Measurements from ENCODE around the gene C3orf18. TPM values are rescaled to one million over a fixed set of nuclear protein-coding genes. Genes with fewer than 3 reads are reported as not detected.

C3orf18 gene
- total RNA-seq, 2 experiments from 2014 or later = 3.9 to 5.2 TPM

GRCh38 chr3:50525191-50525910, 42.2 kb downstream of the C3orf18 start:
- ATAC-seq (ENCODE audit: poor library complexity) = no peak
- Histone ChIP-seq H3K9me3 (ENCODE audit: control insufficient read depth in 1 of 2, insufficient read depth in 1 of 2, low read length in 2 of 2) (no peaks in the 10 kb centered on the region), H3K4me3 (ENCODE audit: low read length) (no peak overlapping the region), H3K36me3 (ENCODE audit: insufficient read depth, low read length) (no peaks in the 10 kb centered on the region), H3K4me1 (ENCODE audit: insufficient read depth, low read length) (no peaks in the 10 kb centered on the region), H3K27me3 (ENCODE audit: control insufficient read depth in 1 of 2, insufficient read depth in 2 of 2, low read length in 2 of 2) (peaks cover 4 to 8% of the 10 kb centered on the region in 2 experiments), H3K27ac (ENCODE audit: low read depth in 1 of 2, low read length in 2 of 2) (no peak overlapping the region)
- H3K27me3 Mint-ChIP-seq = peaks cover 11% of the 10 kb centered on the region
- intact Hi-C loops (cut with DNase I, micrococcal nuclease) = no loop called here
- H3K4me3 Mint-ChIP-seq = no peak overlapping the region
- no peak overlapping the region for H3K27ac Mint-ChIP-seq
- no peaks in the 10 kb centered on the region for H3K36me3 Mint-ChIP-seq (ENCODE audit: low read depth)
- H3K4me1 Mint-ChIP-seq (ENCODE audit: low read depth) = no peaks in the 10 kb centered on the region
- no peak for DNase-seq
- ChIA-PET CTCF (no interaction called here), POLR2A (no interaction called here)
- no peaks in the 10 kb centered on the region for H3K9me3 Mint-ChIP-seq
- TF ChIP-seq, protein P1, sequence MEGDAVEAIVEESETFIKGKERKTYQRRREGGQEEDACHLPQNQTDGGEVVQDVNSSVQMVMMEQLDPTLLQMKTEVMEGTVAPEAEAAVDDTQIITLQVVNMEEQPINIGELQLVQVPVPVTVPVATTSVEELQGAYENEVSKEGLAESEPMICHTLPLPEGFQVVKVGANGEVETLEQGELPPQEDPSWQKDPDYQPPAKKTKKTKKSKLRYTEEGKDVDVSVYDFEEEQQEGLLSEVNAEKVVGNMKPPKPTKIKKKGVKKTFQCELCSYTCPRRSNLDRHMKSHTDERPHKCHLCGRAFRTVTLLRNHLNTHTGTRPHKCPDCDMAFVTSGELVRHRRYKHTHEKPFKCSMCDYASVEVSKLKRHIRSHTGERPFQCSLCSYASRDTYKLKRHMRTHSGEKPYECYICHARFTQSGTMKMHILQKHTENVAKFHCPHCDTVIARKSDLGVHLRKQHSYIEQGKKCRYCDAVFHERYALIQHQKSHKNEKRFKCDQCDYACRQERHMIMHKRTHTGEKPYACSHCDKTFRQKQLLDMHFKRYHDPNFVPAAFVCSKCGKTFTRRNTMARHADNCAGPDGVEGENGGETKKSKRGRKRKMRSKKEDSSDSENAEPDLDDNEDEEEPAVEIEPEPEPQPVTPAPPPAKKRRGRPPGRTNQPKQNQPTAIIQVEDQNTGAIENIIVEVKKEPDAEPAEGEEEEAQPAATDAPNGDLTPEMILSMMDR (IDR thresholded peaks at IDR 0.05) = no peak

DNA sequence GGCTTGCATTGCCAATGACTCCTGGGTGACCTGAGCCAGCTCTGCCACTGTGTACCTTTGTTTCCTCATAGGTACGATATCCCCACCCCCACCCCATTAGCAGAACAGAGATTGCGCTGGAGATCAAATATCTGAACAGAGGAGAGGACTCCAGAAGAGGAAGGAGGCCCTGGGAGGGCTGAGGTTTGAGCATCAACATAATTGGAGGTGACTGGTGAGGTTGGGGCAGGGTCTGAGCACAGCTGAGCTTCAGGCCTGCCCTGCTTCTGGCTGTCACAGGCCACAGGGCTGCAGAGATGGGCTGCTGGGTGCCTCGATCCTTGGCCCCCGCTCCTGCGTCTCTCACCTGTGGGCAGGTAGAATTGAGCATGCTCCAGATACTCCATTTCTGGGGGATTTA, 42.8 kb downstream of the C3orf18 start:
- no peaks in the 10 kb centered on the region for H3K36me3 Mint-ChIP-seq (ENCODE audit: low read depth)
- H3K36me3 ChIP-seq (ENCODE audit: insufficient read depth, low read length) = no peaks in the 10 kb centered on the region
- peaks cover under 1 to 6% of the 10 kb centered on the region in 2 experiments for H3K27me3 ChIP-seq (ENCODE audit: control insufficient read depth in 1 of 2, insufficient read depth in 2 of 2, low read length in 2 of 2)
- no peak overlapping the region for H3K27ac ChIP-seq (ENCODE audit: low read depth in 1 of 2, low read length in 2 of 2)
- ChIA-PET POLR2A (no interaction called here), CTCF (no interaction called here)
- H3K4me3 Mint-ChIP-seq = no peak overlapping the region
- no peaks in the 10 kb centered on the region for H3K4me1 ChIP-seq (ENCODE audit: insufficient read depth, low read length)
- H3K4me1 Mint-ChIP-seq (ENCODE audit: low read depth) = peaks cover under 1% of the 10 kb centered on the region
- no peak overlapping the region for H3K4me3 ChIP-seq (ENCODE audit: low read length)
- H3K27me3 Mint-ChIP-seq = peaks cover 11% of the 10 kb centered on the region
- no peaks in the 10 kb centered on the region for H3K9me3 ChIP-seq (ENCODE audit: control insufficient read depth in 1 of 2, insufficient read depth in 1 of 2, low read length in 2 of 2)
- H3K27ac Mint-ChIP-seq = no peak overlapping the region
- TF ChIP-seq, protein P1 (IDR thresholded peaks at IDR 0.05) = no peak
- intact Hi-C loops (cut with DNase I, micrococcal nuclease) = no loop called here
- no peak for DNase-seq
- no peak for ATAC-seq (ENCODE audit: poor library complexity)
- H3K9me3 Mint-ChIP-seq = no peaks in the 10 kb centered on the region

- Histone ChIP-seq H3K27me3 (ENCODE audit: control insufficient read depth in 1 of 2, insufficient read depth in 2 of 2, low read length in 2 of 2) (no peaks in the 10 kb centered on the region), H3K4me1 (ENCODE audit: insufficient read depth, low read length) (peaks cover 6% of the 10 kb centered on the region), H3K9me3 (ENCODE audit: control insufficient read depth in 1 of 2, insufficient read depth in 1 of 2, low read length in 2 of 2) (no peaks in the 10 kb centered on the region), H3K36me3 (ENCODE audit: insufficient read depth, low read length) (no peaks in the 10 kb centered on the region), H3K4me3 (ENCODE audit: low read length) (no peak overlapping the region), H3K27ac (ENCODE audit: low read depth in 1 of 2, low read length in 2 of 2) (no peak overlapping the region)
- Mint-ChIP-seq H3K27me3 (peaks cover 4% of the 10 kb centered on the region), H3K36me3 (ENCODE audit: low read depth) (no peaks in the 10 kb centered on the region), H3K9me3 (no peaks in the 10 kb centered on the region), H3K4me1 (ENCODE audit: low read depth) (peaks cover 5% of the 10 kb centered on the region), H3K27ac (no peak overlapping the region), H3K4me3 (no peak overlapping the region)
- intact Hi-C loops (cut with DNase I, micrococcal nuclease) = no loop called here
- CTCF ChIA-PET = interaction anchor here (0.7 to 1.4 kb wide), 2 partner anchors 19 to 253 kb away, joined by 3 to 5 read pairs; no protein-coding TSS in a partner anchor
- POLR2A ChIA-PET = no interaction called here
- DNase-seq (no peak), ATAC-seq (ENCODE audit: poor library complexity) (no peak)
- TF ChIP-seq, protein P1 (IDR thresholded peaks at IDR 0.05) = no peak
These were observed 44.2 kb downstream of the C3orf18 start for GRCh38 chr3:50523279-50523811.

Data from CD4-positive, alpha-beta T cell (primary cell).